ENCODE results near the gene TMEM203. TPM values are rescaled to one million over a fixed set of nuclear protein-coding genes. Genes with fewer than 3 reads are reported as not detected.

The TMEM203 gene
- total and polyA plus RNA-seq, 10 of the 15 experiments (the other 5 are each of a cell fraction or from before 2014, with no cell fraction given), result 7.2 to 68.1 (median 33.8) TPM

DNA sequence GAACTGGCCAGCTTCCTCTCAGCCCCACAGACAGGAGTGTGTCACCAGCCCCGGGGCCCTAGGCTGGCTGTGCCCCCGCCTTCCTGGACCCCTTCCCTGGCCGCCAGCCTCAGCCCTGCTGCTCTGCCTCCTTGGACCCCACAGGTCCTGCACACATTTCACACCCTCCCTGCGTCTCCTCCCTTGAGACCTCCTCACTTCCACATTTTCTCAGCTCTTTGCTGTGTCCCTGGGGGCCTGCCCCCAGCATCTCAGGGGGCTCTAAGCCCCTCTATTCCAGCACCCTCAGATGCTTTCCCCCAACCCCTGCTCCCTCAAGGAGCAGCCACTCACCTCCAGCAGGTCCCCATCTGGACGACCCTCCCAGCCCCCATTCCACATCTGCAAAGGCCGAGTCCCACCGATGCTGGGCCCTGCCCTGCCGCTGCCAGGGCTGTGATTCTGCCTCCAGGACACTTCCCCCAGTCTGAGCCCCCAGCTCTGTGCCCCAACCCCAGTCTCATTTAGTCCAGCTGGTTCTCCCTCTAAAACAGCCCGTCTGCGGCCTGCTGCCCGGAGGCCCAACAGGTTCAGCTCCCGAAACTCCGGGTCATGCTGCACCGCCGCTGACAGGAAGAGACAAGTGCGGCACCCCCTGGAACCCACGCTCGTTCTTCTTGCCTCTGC lies 29.4 kb upstream of the TMEM203 start:
- ChIA-PET POLR2A (interaction anchor here (0.6 to 2.0 kb wide), 6 partner anchors 10 to 119 kb away, joined by 3 to 15 read pairs (median 4); partner anchors contain the start of genes CYSRT1 and TPRN), RAD21 (ENCODE audit: unreplicated experiment) (interaction anchor here (0.7 to 4.6 kb wide), 5 partner anchors 21 to 116 kb away, joined by 3 to 20 read pairs (median 4); partner anchors contain the start of genes ANAPC2 and SSNA1), CTCF (interaction anchor here (0.9 to 1.3 kb wide), 5 partner anchors 12 to 206 kb away, joined by 3 to 8 read pairs (median 3); partner anchors contain the start of gene SSNA1), SMC1A (ENCODE audit: uncharacterized antibody, unreplicated experiment) (interaction anchor here (0.7 to 1.2 kb wide), 3 partner anchors 84 to 116 kb away, joined by 3 to 4 read pairs (median 3); no protein-coding TSS in a partner anchor)
- no peak overlapping the region for H3K9ac ChIP-seq (ENCODE audit: control insufficient read depth, insufficient read depth, low read length)
- DNase-seq (ENCODE audit: low read depth, low spot score), result no peak
- ATAC-seq, result no peak
- no peaks in the 10 kb centered on the region for H3K27me3 ChIP-seq (replicated peaks in 1 of 2; ENCODE audit: control insufficient read depth in 2 of 2, insufficient read depth in 2 of 2, low read length in 1 of 2)
- WGBS (ENCODE audit: insufficient coverage, insufficient replicate concordance, low lambda C conversion rate, missing lambda C conversion rate), result 37% methylated on average over 18 of the region's 18 CpGs
- intact Hi-C loops (cut with micrococcal nuclease; ENCODE audit: unreplicated experiment), result loop anchor here (5.0 kb wide), 1 partner anchor 448 kb away; no protein-coding TSS in a partner anchor
- no peak overlapping the region for H3K27ac ChIP-seq (ENCODE audit: control insufficient read depth, insufficient read depth)
- BruUV-seq (replicated peaks), result no TSS peak
- no peaks in the 10 kb centered on the region for H3K36me3 ChIP-seq (ENCODE audit: control insufficient read depth in 2 of 2, insufficient read depth in 2 of 2, low read length in 1 of 2)
- H3K79me2 ChIP-seq (ENCODE audit: control insufficient read depth, insufficient read depth, low read length), result peaks cover 4% of the 10 kb centered on the region
- H3K4me2 ChIP-seq (ENCODE audit: control insufficient read depth, insufficient read depth), result no peak overlapping the region
- H3K4me1 ChIP-seq (ENCODE audit: control insufficient read depth, insufficient read depth, low read length), result peaks cover 26% of the 10 kb centered on the region
- in situ Hi-C loops (cut with MboI), result no loop called here
- H4K20me1 ChIP-seq (ENCODE audit: control insufficient read depth, insufficient read depth), result no peaks in the 10 kb centered on the region
- FAIRE-seq, result no peak
- no peak overlapping the region for H2AFZ ChIP-seq (ENCODE audit: control insufficient read depth, low read depth, low read length)
- no peak overlapping the region for H3K4me3 ChIP-seq
- TF ChIP-seq MEF2B (IDR thresholded peaks at IDR 0.05; ENCODE audit: partially characterized antibody, poor library complexity, severe bottlenecking), result peak; percentile 89
- TF ChIP-seq, protein P1, sequence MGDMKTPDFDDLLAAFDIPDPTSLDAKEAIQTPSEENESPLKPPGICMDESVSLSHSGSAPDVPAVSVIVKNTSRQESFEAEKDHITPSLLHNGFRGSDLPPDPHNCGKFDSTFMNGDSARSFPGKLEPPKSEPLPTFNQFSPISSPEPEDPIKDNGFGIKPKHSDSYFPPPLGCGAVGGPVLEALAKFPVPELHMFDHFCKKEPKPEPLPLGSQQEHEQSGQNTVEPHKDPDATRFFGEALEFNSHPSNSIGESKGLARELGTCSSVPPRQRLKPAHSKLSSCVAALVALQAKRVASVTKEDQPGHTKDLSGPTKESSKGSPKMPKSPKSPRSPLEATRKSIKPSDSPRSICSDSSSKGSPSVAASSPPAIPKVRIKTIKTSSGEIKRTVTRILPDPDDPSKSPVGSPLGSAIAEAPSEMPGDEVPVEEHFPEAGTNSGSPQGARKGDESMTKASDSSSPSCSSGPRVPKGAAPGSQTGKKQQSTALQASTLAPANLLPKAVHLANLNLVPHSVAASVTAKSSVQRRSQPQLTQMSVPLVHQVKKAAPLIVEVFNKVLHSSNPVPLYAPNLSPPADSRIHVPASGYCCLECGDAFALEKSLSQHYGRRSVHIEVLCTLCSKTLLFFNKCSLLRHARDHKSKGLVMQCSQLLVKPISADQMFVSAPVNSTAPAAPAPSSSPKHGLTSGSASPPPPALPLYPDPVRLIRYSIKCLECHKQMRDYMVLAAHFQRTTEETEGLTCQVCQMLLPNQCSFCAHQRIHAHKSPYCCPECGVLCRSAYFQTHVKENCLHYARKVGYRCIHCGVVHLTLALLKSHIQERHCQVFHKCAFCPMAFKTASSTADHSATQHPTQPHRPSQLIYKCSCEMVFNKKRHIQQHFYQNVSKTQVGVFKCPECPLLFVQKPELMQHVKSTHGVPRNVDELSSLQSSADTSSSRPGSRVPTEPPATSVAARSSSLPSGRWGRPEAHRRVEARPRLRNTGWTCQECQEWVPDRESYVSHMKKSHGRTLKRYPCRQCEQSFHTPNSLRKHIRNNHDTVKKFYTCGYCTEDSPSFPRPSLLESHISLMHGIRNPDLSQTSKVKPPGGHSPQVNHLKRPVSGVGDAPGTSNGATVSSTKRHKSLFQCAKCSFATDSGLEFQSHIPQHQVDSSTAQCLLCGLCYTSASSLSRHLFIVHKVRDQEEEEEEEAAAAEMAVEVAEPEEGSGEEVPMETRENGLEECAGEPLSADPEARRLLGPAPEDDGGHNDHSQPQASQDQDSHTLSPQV (IDR thresholded peaks at IDR 0.05), result no peak
- TF ChIP-seq SIX5 (IDR thresholded peaks at IDR 0.05; ENCODE audit: low read depth, low read length, severe bottlenecking), result no peak
- peak; percentile 39; the same call in 1 of the 2 replicates for TF ChIP-seq NR2F1 (conservative IDR thresholded peaks at IDR 0.05)
- TF ChIP-seq SPI1 (IDR thresholded peaks at IDR 0.05; ENCODE audit: borderline replicate concordance, insufficient read depth, low read depth, low read length), result peak; percentile 60; the same call in 1 of the 2 replicates
- 0 out of 2 replicates have a peak, but pooled peaks have one; percentile 32 for TF ChIP-seq DPF2 (IDR thresholded peaks at IDR 0.05)
- no peaks in the 10 kb centered on the region for H3K9me3 ChIP-seq (replicated peaks; ENCODE audit: control insufficient read depth, insufficient read depth, low read length)

Measured in GM12878 (cell line).